ENCODE measurements around the gene ZNF132. TPM values are rescaled to one million over a fixed set of nuclear protein-coding genes. Genes with fewer than 3 reads are reported as not detected.
A peak's percentile ranks its signal among the peaks of the same experiment; 100 is the strongest.

ZNF132 gene
- total and polyA plus RNA-seq, 9 of the 15 experiments (the other 6 are each of a cell fraction or from before 2014, with no cell fraction given) = 0.03 to 0.42 (median 0.10) TPM; not detected in 5

GRCh38 chr19:58475714-58476497 is 36.0 kb upstream of the ZNF132 start, which contains the start of gene ZNF446 (continued):
- no peak for TF ChIP-seq ZNF407 (IDR thresholded peaks at IDR 0.05; ENCODE audit: low read depth)
- no peak for TF ChIP-seq ZNF3 (CRISPR knock-in tag; IDR thresholded peaks at IDR 0.05)
- peak; percentile 85 to 89 for TF ChIP-seq MNT (conservative IDR thresholded peaks at IDR 0.05)
- no peak for TF ChIP-seq KDM1A (IDR thresholded peaks at IDR 0.05)
- no peak for TF ChIP-seq HNRNPH1 (optimal IDR thresholded peaks at IDR 0.05; ENCODE audit: low read depth, low read length)
- TF ChIP-seq IRF9 (tag; IDR thresholded peaks at IDR 0.05) = no peak
- no peak for TF ChIP-seq ZNF609 (CRISPR knock-in tag; IDR thresholded peaks at IDR 0.05; ENCODE audit: borderline replicate concordance)
- peak; percentile 59 for TF ChIP-seq EP400 (IDR thresholded peaks at IDR 0.05)
- TF ChIP-seq ARID1B (IDR thresholded peaks at IDR 0.05) = no peak; the same call in 1 of the 2 replicates
- TF ChIP-seq TCF7 (IDR thresholded peaks at IDR 0.05; ENCODE audit: borderline replicate concordance) = 0 out of 2 replicates have a peak, but pooled peaks have one; percentile 72
- TF ChIP-seq ZC3H4 (CRISPR knock-in tag; IDR thresholded peaks at IDR 0.05; ENCODE audit: borderline replicate concordance) = no peak

Data from K562 (cell line).